ENCODE data around the gene SPEM3. TPM values are rescaled to one million over a fixed set of nuclear protein-coding genes. Genes with fewer than 3 reads are reported as not detected.

Gene SPEM3
- total RNA-seq, 1 donor from 2014 or later = not detected

- peaks cover 16% of the 10 kb centered on the region for H3F3A ChIP-seq (ENCODE audit: low read depth)
- Mint-ChIP-seq H3K4me3 (peak overlapping the region; percentile 48), H3K36me3 (peaks cover 29% of the 10 kb centered on the region), H3K27ac (no peak overlapping the region), H3K9me3 (no peaks in the 10 kb centered on the region), H3K27me3 (ENCODE audit: insufficient read depth, low read depth) (peaks cover 8% of the 10 kb centered on the region), H3K4me1 (peaks cover 37% of the 10 kb centered on the region)
- peaks cover 70% of the 10 kb centered on the region for H4K20me1 ChIP-seq (ENCODE audit: low read depth)
- no peaks in the 10 kb centered on the region for H3K9me3 ChIP-seq (ENCODE audit: low read depth)
- no peak for DNase-seq (ENCODE audit: low spot score)
- no peak overlapping the region for H3K4me2 ChIP-seq
- H3K36me3 ChIP-seq = peaks cover 8% of the 10 kb centered on the region
- no peak for TF ChIP-seq CTCF (IDR thresholded peaks at IDR 0.05)
- no peak for TF ChIP-seq EZH2 (IDR thresholded peaks at IDR 0.05)
- TF ChIP-seq EZH2phosphoT487 (IDR thresholded peaks at IDR 0.05) = no peak
- H3K9ac ChIP-seq = no peak overlapping the region
- H2AFZ ChIP-seq (replicated peaks) = no peak overlapping the region
- H3K4me3 ChIP-seq = no peak overlapping the region
- H3K79me2 ChIP-seq (ENCODE audit: low read depth) = peaks cover 22% of the 10 kb centered on the region
- no peak overlapping the region for H3K27ac ChIP-seq
- peaks cover 19% of the 10 kb centered on the region for H3K4me1 ChIP-seq
- H3K27me3 ChIP-seq = no peaks in the 10 kb centered on the region
Measured at GRCh38 chr17:7410634-7411426, 17.8 kb upstream of the SPEM3 start.

GRCh38 chr17:7411427-7411750, 17.3 kb upstream of the SPEM3 start:
- no peak overlapping the region for H3K4me2 ChIP-seq
- H3K36me3 ChIP-seq = peaks cover 8% of the 10 kb centered on the region
- peaks cover 16% of the 10 kb centered on the region for H3K79me2 ChIP-seq (ENCODE audit: low read depth)
- DNase-seq (ENCODE audit: low spot score) = no peak
- Mint-ChIP-seq H3K4me1 (peaks cover 36% of the 10 kb centered on the region), H3K27me3 (ENCODE audit: insufficient read depth, low read depth) (peaks cover 10% of the 10 kb centered on the region), H3K4me3 (no peak overlapping the region), H3K27ac (no peak overlapping the region), H3K9me3 (no peaks in the 10 kb centered on the region), H3K36me3 (peaks cover 31% of the 10 kb centered on the region)
- no peak for TF ChIP-seq CTCF (IDR thresholded peaks at IDR 0.05)
- TF ChIP-seq EZH2 (IDR thresholded peaks at IDR 0.05) = no peak
- no peak for TF ChIP-seq EZH2phosphoT487 (IDR thresholded peaks at IDR 0.05)
- no peak overlapping the region for H3K4me3 ChIP-seq
- peaks cover 19% of the 10 kb centered on the region for H3K4me1 ChIP-seq
- H3K9ac ChIP-seq = no peak overlapping the region
- no peaks in the 10 kb centered on the region for H3K27me3 ChIP-seq
- no peak overlapping the region for H2AFZ ChIP-seq (replicated peaks)
- peaks cover 67% of the 10 kb centered on the region for H4K20me1 ChIP-seq (ENCODE audit: low read depth)
- no peak overlapping the region for H3K27ac ChIP-seq
- peaks cover 10% of the 10 kb centered on the region for H3F3A ChIP-seq (ENCODE audit: low read depth)
- no peaks in the 10 kb centered on the region for H3K9me3 ChIP-seq (ENCODE audit: low read depth)

- H2AFZ ChIP-seq (replicated peaks) = no peak overlapping the region
- Mint-ChIP-seq H3K9me3 (no peaks in the 10 kb centered on the region), H3K36me3 (peaks cover 42% of the 10 kb centered on the region), H3K27me3 (ENCODE audit: insufficient read depth, low read depth) (peaks cover 13% of the 10 kb centered on the region), H3K4me3 (peak overlapping the region; percentile 14), H3K27ac (no peak overlapping the region), H3K4me1 (peaks cover 34% of the 10 kb centered on the region)
- peaks cover 60% of the 10 kb centered on the region for H4K20me1 ChIP-seq (ENCODE audit: low read depth)
- H3K4me3 ChIP-seq = no peak overlapping the region
- DNase-seq (ENCODE audit: low spot score) = no peak
- H3K79me2 ChIP-seq (ENCODE audit: low read depth) = no peaks in the 10 kb centered on the region
- no peaks in the 10 kb centered on the region for H3K27me3 ChIP-seq
- no peak overlapping the region for H3K4me2 ChIP-seq
- H3K27ac ChIP-seq = no peak overlapping the region
- H3K9me3 ChIP-seq (ENCODE audit: low read depth) = no peaks in the 10 kb centered on the region
- peaks cover 8% of the 10 kb centered on the region for H3K4me1 ChIP-seq
- no peak for TF ChIP-seq EZH2phosphoT487 (IDR thresholded peaks at IDR 0.05)
- TF ChIP-seq EZH2 (IDR thresholded peaks at IDR 0.05) = no peak
- TF ChIP-seq CTCF (IDR thresholded peaks at IDR 0.05) = no peak
- H3K36me3 ChIP-seq = peaks cover 8% of the 10 kb centered on the region
- H3K9ac ChIP-seq = no peak overlapping the region
- H3F3A ChIP-seq (ENCODE audit: low read depth) = no peaks in the 10 kb centered on the region
Measured at GRCh38 chr17:7413346-7413985, 15.2 kb upstream of the SPEM3 start.
